Measurements from ENCODE around the gene NEK1.

NEK1 gene

GRCh38 chr4:169615467-169616106 is 3.2 kb upstream of the NEK1 start:
- FAIRE-seq (no peak), DNase-seq (ENCODE audit: insufficient read length) (no peak)
- TF ChIP-seq TAF1 (IDR thresholded peaks at IDR 0.05; ENCODE audit: borderline replicate concordance, low read depth, low read length) = no peak
- no peak for TF ChIP-seq POLR2A (IDR thresholded peaks at IDR 0.05; ENCODE audit: low read depth, low read length)
- no peak for TF ChIP-seq POLR2AphosphoS5 (IDR thresholded peaks at IDR 0.05; ENCODE audit: low read depth, low read length)

- DNase-seq (ENCODE audit: insufficient read length) (no peak), FAIRE-seq (no peak)
- TF ChIP-seq TAF1 (IDR thresholded peaks at IDR 0.05; ENCODE audit: borderline replicate concordance, low read depth, low read length) (no peak), POLR2A (IDR thresholded peaks at IDR 0.05; ENCODE audit: low read depth, low read length) (no peak), POLR2AphosphoS5 (IDR thresholded peaks at IDR 0.05; ENCODE audit: low read depth, low read length) (no peak)
These were observed 782 bp upstream of the NEK1 start for GRCh38 chr4:169612871-169613859.

- DNase-seq (ENCODE audit: insufficient read length) = no peak
- FAIRE-seq = no peak
- TF ChIP-seq POLR2AphosphoS5 (IDR thresholded peaks at IDR 0.05; ENCODE audit: low read depth, low read length) = no peak
- no peak for TF ChIP-seq TAF1 (IDR thresholded peaks at IDR 0.05; ENCODE audit: borderline replicate concordance, low read depth, low read length)
- TF ChIP-seq POLR2A (IDR thresholded peaks at IDR 0.05; ENCODE audit: low read depth, low read length) = no peak
These were observed 1.2 kb downstream of the NEK1 start for GRCh38 chr4:169611157-169611556.

GRCh38 chr4:169604903-169605331 is 7.5 kb downstream of the NEK1 start:
- DNase-seq (ENCODE audit: insufficient read length) (no peak), FAIRE-seq (no peak)
- TF ChIP-seq POLR2AphosphoS5 (IDR thresholded peaks at IDR 0.05; ENCODE audit: low read depth, low read length) = no peak
- TF ChIP-seq TAF1 (IDR thresholded peaks at IDR 0.05; ENCODE audit: borderline replicate concordance, low read depth, low read length) = no peak
- no peak for TF ChIP-seq POLR2A (IDR thresholded peaks at IDR 0.05; ENCODE audit: low read depth, low read length)

GRCh38 chr4:169604131-169604900 is 8.1 kb downstream of the NEK1 start:
- FAIRE-seq (no peak), DNase-seq (ENCODE audit: insufficient read length) (no peak)
- TF ChIP-seq POLR2AphosphoS5 (IDR thresholded peaks at IDR 0.05; ENCODE audit: low read depth, low read length) = no peak
- no peak for TF ChIP-seq TAF1 (IDR thresholded peaks at IDR 0.05; ENCODE audit: borderline replicate concordance, low read depth, low read length)
- TF ChIP-seq POLR2A (IDR thresholded peaks at IDR 0.05; ENCODE audit: low read depth, low read length) = no peak

GRCh38 chr4:169603312-169603711 is 9.1 kb downstream of the NEK1 start:
- no peak for TF ChIP-seq POLR2AphosphoS5 (IDR thresholded peaks at IDR 0.05; ENCODE audit: low read depth, low read length)
- no peak for TF ChIP-seq POLR2A (IDR thresholded peaks at IDR 0.05; ENCODE audit: low read depth, low read length)
- TF ChIP-seq TAF1 (IDR thresholded peaks at IDR 0.05; ENCODE audit: borderline replicate concordance, low read depth, low read length) = no peak
- DNase-seq (ENCODE audit: insufficient read length) (no peak), FAIRE-seq (no peak)

- TF ChIP-seq POLR2A (IDR thresholded peaks at IDR 0.05; ENCODE audit: low read depth, low read length) (no peak), POLR2AphosphoS5 (IDR thresholded peaks at IDR 0.05; ENCODE audit: low read depth, low read length) (no peak), TAF1 (IDR thresholded peaks at IDR 0.05; ENCODE audit: borderline replicate concordance, low read depth, low read length) (no peak)
- no peak for FAIRE-seq
These were observed 11.2 kb downstream of the NEK1 start for GRCh38 chr4:169601016-169601771.

GRCh38 chr4:169594560-169595195 is 17.7 kb downstream of the NEK1 start:
- TF ChIP-seq TAF1 (IDR thresholded peaks at IDR 0.05; ENCODE audit: borderline replicate concordance, low read depth, low read length) (no peak), POLR2AphosphoS5 (IDR thresholded peaks at IDR 0.05; ENCODE audit: low read depth, low read length) (no peak)
- no peak for DNase-seq (ENCODE audit: insufficient read length)
- no peak for FAIRE-seq

More at GRCh38 chr4:169601016-169601771, 11.2 kb downstream of the NEK1 start:
- DNase-seq (ENCODE audit: insufficient read length) = no peak

GRCh38 chr4:169593050-169593560 is 19.3 kb downstream of the NEK1 start:
- no peak for FAIRE-seq
- no peak for DNase-seq (ENCODE audit: insufficient read length)
- no peak for TF ChIP-seq POLR2A (IDR thresholded peaks at IDR 0.05; ENCODE audit: low read depth, low read length)
- no peak for TF ChIP-seq TAF1 (IDR thresholded peaks at IDR 0.05; ENCODE audit: borderline replicate concordance, low read depth, low read length)
- no peak for TF ChIP-seq POLR2AphosphoS5 (IDR thresholded peaks at IDR 0.05; ENCODE audit: low read depth, low read length)

- no peak for DNase-seq (ENCODE audit: insufficient read length)
- TF ChIP-seq TAF1 (IDR thresholded peaks at IDR 0.05; ENCODE audit: borderline replicate concordance, low read depth, low read length) (no peak), POLR2A (IDR thresholded peaks at IDR 0.05; ENCODE audit: low read depth, low read length) (no peak), POLR2AphosphoS5 (IDR thresholded peaks at IDR 0.05; ENCODE audit: low read depth, low read length) (no peak)
- FAIRE-seq = no peak
These were observed 28.8 kb downstream of the NEK1 start for GRCh38 chr4:169583563-169583962.
